H1 (cell line): Measurements from ENCODE around the gene OR13C4. TPM values are rescaled to one million over a fixed set of nuclear protein-coding genes. Genes with fewer than 3 reads are reported as not detected.

Experiments used
- CTCF ChIA-PET: fragments of 300-600 bp; sonication (Branson Sonifier 250); formaldehyde crosslinking; loops from one replicate; lab custom pipeline; 2021; ENCODE audit not compliant: partially characterized antibody; lab: Charles Lee
- POLR2A ChIA-PET: fragments of 300-600 bp; sonication (Branson Sonifier 250); formaldehyde crosslinking; loops from one replicate; lab custom pipeline; 2021; ENCODE audit warnings: inconsistent platforms; ENCODE audit not compliant: partially characterized antibody; lab: Charles Lee
- DNase-seq, 2 experiments: peaks; one replicate each; pipeline versions ENCODE4 v3.0.0 to v3.0.0-alpha.2; 2010 to 2022; ENCODE audit warnings: low spot score in 2 of 2, low read depth in 1 of 2, mixed read lengths in 1 of 2
- FAIRE-seq: peaks from 2 replicates; lab custom pipeline; 2011; peaks lifted over from hg19 to GRCh38; lab: Jason Lieb, UNC
- H2AFZ ChIP-seq: 2 replicates; pipeline ENCODE4 v1.8.1; 2012; ENCODE audit warnings: low read length, inconsistent platforms
- H2AK5ac ChIP-seq: 2 replicates; pipeline ENCODE4 v1.6.1; 2013; ENCODE audit warnings: low read depth, low read length
- H2BK120ac ChIP-seq: replicated peaks from 2 replicates; pipeline ENCODE3; 2013; ENCODE audit warnings: low read depth, low read length, inconsistent platforms
- H2BK12ac ChIP-seq: 2 replicates; pipeline ENCODE4 v1.6.1; 2013; ENCODE audit warnings: low read depth, low read length
- H2BK15ac ChIP-seq: 2 replicates; pipeline ENCODE4 v1.6.1; 2013; ENCODE audit warnings: low read length
- H2BK20ac ChIP-seq: 2 replicates; pipeline ENCODE4 v1.6.1; 2013; ENCODE audit warnings: low read length
- H2BK5ac ChIP-seq: 2 replicates; pipeline ENCODE4 v1.6.1; 2013; ENCODE audit warnings: low read depth, low read length
- H3K14ac ChIP-seq: 2 replicates; pipeline ENCODE4 v1.6.1; 2013; ENCODE audit warnings: inconsistent platforms; ENCODE audit not compliant: insufficient read length
- H3K18ac ChIP-seq: 2 replicates; pipeline ENCODE4 v1.6.1; 2013; ENCODE audit warnings: low read length; ENCODE audit errors: extremely low read depth
- H3K23ac ChIP-seq: 2 replicates; pipeline ENCODE4 v1.6.1; 2013; ENCODE audit warnings: inconsistent platforms; ENCODE audit not compliant: insufficient read length
- H3K23me2 ChIP-seq: 2 replicates; pipeline ENCODE4 v1.6.1; 2013; ENCODE audit warnings: low read depth, low read length
- H3K27ac ChIP-seq: 2 replicates; pipeline ENCODE4 v1.6.1; 2011; ENCODE audit warnings: low read depth, low read length, inconsistent platforms
- H3K27me3 ChIP-seq, 4 experiments: replicated peaks in 1 of 4; 1 replicate in 1 of 4; 2 replicates in 3 of 4; pipeline versions ENCODE4 v1.6.1 to v1.8.1; 2011 to 2013; ENCODE audit warnings: low read length in 3 of 4, mild to moderate bottlenecking in 3 of 4, inconsistent platforms in 2 of 4, mixed read lengths in 2 of 4, moderate library complexity in 1 of 4; ENCODE audit not compliant: control insufficient read depth in 3 of 4, insufficient read depth in 3 of 4; ENCODE audit errors: extremely low read depth in 1 of 4
- H3K36me3 ChIP-seq, 4 experiments: 2 replicates each; pipeline versions ENCODE4 v1.6.1 to v1.8.1; 2011 to 2013; ENCODE audit warnings: mild to moderate bottlenecking in 4 of 4, low read length in 3 of 4, moderate library complexity in 2 of 4, control low read depth in 1 of 4, inconsistent platforms in 1 of 4; ENCODE audit not compliant: insufficient read depth in 4 of 4, control insufficient read depth in 2 of 4
- H3K4ac ChIP-seq: replicated peaks from 2 replicates; pipeline ENCODE3; 2013; ENCODE audit warnings: low read length, low read depth, mixed read lengths, inconsistent platforms; ENCODE audit not compliant: insufficient read length
- H3K4me1 ChIP-seq, 4 experiments: replicated peaks in 1 of 4; 1 replicate in 1 of 4; 2 replicates in 3 of 4; pipeline versions ENCODE4 v1.6.1 to v1.8.1; 2011 to 2013; ENCODE audit warnings: low read length in 3 of 4, inconsistent platforms in 2 of 4, mixed read lengths in 1 of 4; ENCODE audit not compliant: insufficient read depth in 4 of 4, control insufficient read depth in 3 of 4
- H3K4me2 ChIP-seq, 2 experiments: 2 replicates each; pipeline versions ENCODE4 v1.6.1 to v1.8.1; 2011 to 2013; ENCODE audit warnings: low read depth in 2 of 2, low read length in 2 of 2, control low read depth in 1 of 2, inconsistent platforms in 1 of 2, mild to moderate bottlenecking in 1 of 2; ENCODE audit not compliant: insufficient read depth in 1 of 2
- H3K4me3 ChIP-seq, 4 experiments: fragments of 200-600, 300-600 bp in 1 of 4; sonication (generic), shearing (Covaris generic), sonication (Bioruptor Twin) in 1 of 4; 2 replicates each; pipeline versions ENCODE4 v1.5.1 to v1.8.1; 2011 to 2016; ENCODE audit warnings: low read length in 4 of 4, low read depth in 3 of 4, control low read depth in 2 of 4, inconsistent platforms in 2 of 4, mild to moderate bottlenecking in 2 of 4, mixed read lengths in 1 of 4, moderate library complexity in 1 of 4; ENCODE audit not compliant: insufficient read depth in 2 of 4; ENCODE audit errors: extremely low read depth in 1 of 4
- H3K56ac ChIP-seq: replicated peaks from 2 replicates; pipeline ENCODE3; 2013; ENCODE audit warnings: low read depth, mild to moderate bottlenecking, mixed read lengths, low read length, inconsistent platforms; ENCODE audit not compliant: insufficient read length
- H3K79me1 ChIP-seq: 2 replicates; pipeline ENCODE4 v1.6.1; 2013; ENCODE audit warnings: low read depth, low read length, control low read depth
- H3K79me2 ChIP-seq, 2 experiments: 2 replicates each; pipeline versions ENCODE4 v1.6.1 to v1.8.1; 2012 to 2013; ENCODE audit warnings: low read length in 2 of 2, mild to moderate bottlenecking in 2 of 2, inconsistent platforms in 1 of 2; ENCODE audit not compliant: insufficient read depth in 2 of 2, control insufficient read depth in 1 of 2
- H3K9ac ChIP-seq, 4 experiments: replicated peaks in 1 of 4; 1 replicate in 1 of 4; 2 replicates in 3 of 4; pipeline versions ENCODE4 v1.6.1 to v1.8.1; 2011 to 2013; ENCODE audit warnings: low read depth in 3 of 4, low read length in 3 of 4, control low read depth in 2 of 4, mild to moderate bottlenecking in 2 of 4, moderate library complexity in 2 of 4, inconsistent platforms in 1 of 4; ENCODE audit errors: extremely low read depth in 1 of 4
- H3K9me3 ChIP-seq, 2 experiments: 2 replicates each; pipeline versions ENCODE4 v1.6.1 to v1.8.1; 2012 to 2013; ENCODE audit warnings: mild to moderate bottlenecking in 2 of 2, moderate library complexity in 2 of 2, control low read depth in 1 of 2, inconsistent platforms in 1 of 2, low read depth in 1 of 2, low read length in 1 of 2, mixed read lengths in 1 of 2; ENCODE audit not compliant: insufficient read depth in 2 of 2
- H4K20me1 ChIP-seq, 2 experiments: replicated peaks in 1 of 2; 2 replicates each; pipeline versions ENCODE3 to v1.8.1; 2011 to 2013; ENCODE audit warnings: inconsistent platforms in 2 of 2, low read length in 2 of 2, mild to moderate bottlenecking in 1 of 2; ENCODE audit not compliant: insufficient read depth in 2 of 2, control insufficient read depth in 1 of 2
- H4K5ac ChIP-seq: 2 replicates; pipeline ENCODE4 v1.6.1; 2013; ENCODE audit warnings: low read length, low read depth, mixed read lengths, inconsistent platforms; ENCODE audit not compliant: insufficient read length
- H4K8ac ChIP-seq: 2 replicates; pipeline ENCODE4 v1.8.0; 2013; ENCODE audit warnings: mild to moderate bottlenecking, moderate library complexity, low read length, inconsistent platforms; ENCODE audit not compliant: insufficient read depth; ENCODE audit errors: extremely low read depth
- H4K91ac ChIP-seq: replicated peaks from 2 replicates; pipeline ENCODE3; 2013; ENCODE audit warnings: low read length, mixed read lengths, inconsistent platforms; ENCODE audit not compliant: insufficient read length
- ASH2L ChIP-seq: fragments of 200-600, 300-600 bp; sonication (generic); IDR thresholded peaks from one replicate; pipeline ENCODE4 v1.7.1; 2017; ENCODE audit warnings: low read length
- BACH1 ChIP-seq: IDR thresholded peaks from 2 replicates; pipeline ENCODE4 v1.6.1; 2012; ENCODE audit warnings: low read length, improper control_type of control experiment
- BCL11A ChIP-seq, 2 experiments: IDR thresholded peaks; one replicate each; pipeline ENCODE4 v1.6.1; 2011; ENCODE audit warnings: low read depth in 2 of 2, low read length in 2 of 2, mild to moderate bottlenecking in 2 of 2
- CBX8 ChIP-seq: fragments of 300-800, 300-1000 bp; sonication (generic); IDR thresholded peaks from 2 replicates; pipeline ENCODE4 v1.7.1; 2016; ENCODE audit warnings: low read depth, low read length, borderline replicate concordance
- CHD1 ChIP-seq: IDR thresholded peaks from 2 replicates; pipeline ENCODE4 v1.6.1; 2012; ENCODE audit warnings: low read depth, low read length, improper control_type of control experiment
- EP300 ChIP-seq, 2 experiments: IDR thresholded peaks; 1 replicate in 1 of 2; 2 replicates in 1 of 2; pipeline ENCODE4 v1.6.1; 2011 to 2012; ENCODE audit warnings: low read depth in 2 of 2, low read length in 2 of 2, mild to moderate bottlenecking in 2 of 2, borderline replicate concordance in 1 of 2, inconsistent platforms in 1 of 2, moderate library complexity in 1 of 2
- EZH2 ChIP-seq: fragments of 200-600 bp; sonication (generic); IDR thresholded peaks from 2 replicates; pipeline ENCODE4 v1.7.1; 2012; ENCODE audit warnings: low read depth, mild to moderate bottlenecking, moderate library complexity, low read length, inconsistent platforms; ENCODE audit not compliant: severe bottlenecking
- NRF1 ChIP-seq: IDR thresholded peaks from 2 replicates; pipeline ENCODE4 v1.6.1; 2011; ENCODE audit warnings: mild to moderate bottlenecking, low read depth, low read length, improper control_type of control experiment
- PHF8 ChIP-seq: fragments of 200-600 bp; sonication (generic); conservative IDR thresholded peaks from 2 replicates; pipeline ENCODE4 v1.7.1; 2012; ENCODE audit warnings: low read depth, mild to moderate bottlenecking, inconsistent platforms, low read length, moderate library complexity
- RBBP5 ChIP-seq: IDR thresholded peaks from 2 replicates; pipeline ENCODE4 v1.7.1; 2012; ENCODE audit warnings: low read depth, mild to moderate bottlenecking, inconsistent platforms, low read length, moderate library complexity, borderline replicate concordance
- SIX5 ChIP-seq: IDR thresholded peaks from 2 replicates; pipeline ENCODE4 v1.6.1; 2011; ENCODE audit warnings: mild to moderate bottlenecking, low read depth, low read length
- SUZ12 ChIP-seq: fragments of 200-600 bp; sonication (generic); IDR thresholded peaks from 2 replicates; pipeline ENCODE4 v1.6.1; 2012; ENCODE audit warnings: mild to moderate bottlenecking, inconsistent platforms, low read length, moderate library complexity, mixed read lengths
- TBP ChIP-seq: IDR thresholded peaks from 2 replicates; pipeline ENCODE4 v1.6.1; 2011; ENCODE audit warnings: low read depth, low read length, improper control_type of control experiment
- WGBS, 2 experiments: shearing (Covaris generic) in 1 of 2; methylation state at CpG; one replicate each; pipeline versions ENCODE4 v1.1.6 to v1.1.7; 2013 to 2015; ENCODE audit warnings: low lambda C conversion rate in 2 of 2, mixed read lengths in 2 of 2, inconsistent platforms in 1 of 2, low coverage in 1 of 2, missing lambda C conversion rate in 1 of 2; ENCODE audit not compliant: insufficient replicate concordance in 2 of 2, insufficient coverage in 1 of 2, insufficient read length in 1 of 2; ENCODE audit errors: extremely low coverage in 1 of 2, missing lambda C conversion rate in 1 of 2; 5-methylcytosine and 5-hydroxymethylcytosine counted together
- polyA plus RNA-seq, 7 experiments: library from polyadenylated mRNA; depleted of rRNA in 3 of 7; stranded (reverse) in 5 of 7; unstranded in 2 of 7; fragments of >200 nt in 5 of 7; fragments of 200-250 nt in 2 of 7; gene quantifications; 1 replicate in 5 of 7; 2 replicates in 1 of 7; 4 replicates in 1 of 7; pipeline versions ENCODE4 v1.2.1 to v1.2.3, GENCODE V29; 2011 to 2013; ENCODE audit warnings: missing spikeins in 2 of 7, mixed read lengths in 2 of 7
- total RNA-seq: library from RNA; stranded (reverse); fragmentation: NEBNext Ultra II Directional; extraction: Animal tissue kit (Norgen Biotek cat#: 25700); gene quantifications from 2 replicates; pipeline ENCODE4 v1.2.1, GENCODE V29; 2021
- TF ChIP-seq, protein P1 (sequence below): IDR thresholded peaks from 2 replicates; pipeline ENCODE4 v1.6.1; 2011; ENCODE audit warnings: low read length, improper control_type of control experiment

Gene OR13C4
- total and polyA plus RNA-seq, 2 of the 8 experiments (the other 6 are each of a cell fraction or from before 2014, with no cell fraction given): not detected

DNA sequence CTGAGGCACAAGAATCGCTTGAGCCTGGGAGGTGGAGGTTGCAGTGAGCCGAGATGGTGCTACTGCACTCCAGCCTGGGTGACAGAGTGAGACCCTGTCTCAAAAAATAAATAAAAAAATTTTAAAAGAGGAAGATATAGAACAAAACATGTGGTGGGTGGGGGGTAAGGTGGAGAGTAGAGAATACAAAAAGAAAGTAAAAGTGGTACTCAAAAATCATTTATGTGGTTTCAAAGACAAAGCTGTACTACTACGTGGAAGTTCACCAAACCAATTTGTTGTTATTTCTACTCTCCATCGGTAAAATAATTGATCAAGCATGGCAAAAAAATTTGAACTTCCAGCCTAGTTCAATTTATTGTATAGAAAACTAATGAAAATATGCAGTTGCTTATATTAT is 17.6 kb upstream of the OR13C4 start:
- Histone ChIP-seq H3K18ac (no peak overlapping the region), H2BK5ac (no peak overlapping the region), H3K79me1 (no peaks in the 10 kb centered on the region), H3K79me2 (no peaks in the 10 kb centered on the region), H3K9ac (no peak overlapping the region), H3K4me3 (no peak overlapping the region), H3K23me2 (no peaks in the 10 kb centered on the region), H2BK12ac (no peak overlapping the region), H2BK20ac (no peak overlapping the region), H2BK120ac (no peak overlapping the region), H2AK5ac (no peak overlapping the region), H2BK15ac (no peak overlapping the region), H3K27me3 (no peaks in the 10 kb centered on the region), H3K4me1 (no peaks in the 10 kb centered on the region), H3K36me3 (no peaks in the 10 kb centered on the region), H4K8ac (no peak overlapping the region), H3K4me2 (no peak overlapping the region), H2AFZ (no peak overlapping the region), H3K56ac (no peak overlapping the region), H3K27ac (no peak overlapping the region), H3K9me3 (no peaks in the 10 kb centered on the region), H4K20me1 (no peaks in the 10 kb centered on the region), H4K91ac (no peak overlapping the region), H3K14ac (no peak overlapping the region), H4K5ac (no peak overlapping the region), H3K4ac (no peak overlapping the region), H3K23ac (no peak overlapping the region)
- 91% methylated on average over 4 of the region's 4 CpGs; no CpG with 5 or more reads in 1 of the 2 experiments for WGBS, 2 experiments
- DNase-seq: no peak
- ChIA-PET POLR2A (no interaction called here), CTCF (interaction anchor here (1.5 kb wide), 1 partner anchor 18 kb away, joined by 3 read pairs; no protein-coding TSS in a partner anchor)
- FAIRE-seq: no peak
- no peak for TF ChIP-seq NRF1
- no peak for TF ChIP-seq SIX5
- no peak for TF ChIP-seq CBX8
- TF ChIP-seq BACH1: no peak
- no peak for TF ChIP-seq EP300 (IDR thresholded peaks at IDR 0.05; ENCODE audit: borderline replicate concordance in 1 of 2, low read depth in 2 of 2, low read length in 2 of 2)
- TF ChIP-seq CHD1: no peak
- no peak for TF ChIP-seq RBBP5
- no peak for TF ChIP-seq TBP
- TF ChIP-seq EZH2: no peak
- no peak for TF ChIP-seq PHF8
- TF ChIP-seq, protein P1, sequence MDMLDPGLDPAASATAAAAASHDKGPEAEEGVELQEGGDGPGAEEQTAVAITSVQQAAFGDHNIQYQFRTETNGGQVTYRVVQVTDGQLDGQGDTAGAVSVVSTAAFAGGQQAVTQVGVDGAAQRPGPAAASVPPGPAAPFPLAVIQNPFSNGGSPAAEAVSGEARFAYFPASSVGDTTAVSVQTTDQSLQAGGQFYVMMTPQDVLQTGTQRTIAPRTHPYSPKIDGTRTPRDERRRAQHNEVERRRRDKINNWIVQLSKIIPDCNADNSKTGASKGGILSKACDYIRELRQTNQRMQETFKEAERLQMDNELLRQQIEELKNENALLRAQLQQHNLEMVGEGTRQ: no peak
- TF ChIP-seq ASH2L: no peak
- no peak for TF ChIP-seq SUZ12
- TF ChIP-seq BCL11A (IDR thresholded peaks at IDR 0.05; ENCODE audit: low read depth in 2 of 2, low read length in 2 of 2): no peak
